K562 (cell line): ENCODE measurements around the gene ARHGAP23. TPM values are rescaled to one million over a fixed set of nuclear protein-coding genes. Genes with fewer than 3 reads are reported as not detected.

Source experiments
- ATAC-seq: fragments of 200-7000 bp; cut with Tn5 transposase; 3 replicates; pipeline ENCODE4 v1.9.1; 2020; ENCODE audit warnings: moderate library complexity
- BruUV-seq: library from RNA; stranded (reverse); fragments of 400-500 nt; replicated peaks from 2 replicates; lab custom pipeline; 2021; lab: Mats Ljungman, UMichigan
- CTCF ChIA-PET: fragments of 300-600 bp; formaldehyde crosslinking; extraction: SDS; loops from one replicate; lab custom pipeline; 2021; ENCODE audit warnings: low intra/inter-chr PET ratio; lab: Yijun Ruan, JAX
- POLR2A ChIA-PET: fragments of 300-600, 350-650 bp; sonication (Branson Sonifier 250); formaldehyde crosslinking; extraction: SDS; loops from one replicate; lab custom pipeline; 2021; ENCODE audit warnings: antibody characterized with exemption, inconsistent platforms; lab: Yijun Ruan, JAX
- DNase-seq, 4 experiments: peaks; one replicate each; pipeline versions ENCODE4 v3.0.0 to v3.0.0-alpha.2; 2011 to 2018; ENCODE audit warnings: low spot score in 3 of 4, mixed read lengths in 3 of 4; ENCODE audit errors: extremely low read depth in 1 of 4
- FAIRE-seq: peaks from 2 replicates; lab custom pipeline; 2011; peaks lifted over from hg19 to GRCh38; lab: Jason Lieb, UNC
- H2AFZ ChIP-seq: 2 replicates; pipeline ENCODE4 v1.6.0; 2011; ENCODE audit warnings: low read depth, low read length, control low read depth, inconsistent platforms
- H3K27ac ChIP-seq: fragments of 200-600 bp; 3 replicates; pipeline ENCODE4 v1.8.0; 2011; ENCODE audit warnings: low read depth, mild to moderate bottlenecking, control low read depth, inconsistent platforms, low read length, moderate library complexity, mixed read lengths; ENCODE audit errors: extremely low read depth
- H3K27me3 ChIP-seq, 2 experiments: fragments of 300-600 bp in 1 of 2; 2 replicates in 1 of 2; 3 replicates in 1 of 2; pipeline versions ENCODE4 v1.6.0 to v1.8.0; 2011; ENCODE audit warnings: inconsistent platforms in 2 of 2, low read length in 2 of 2, mild to moderate bottlenecking in 1 of 2, mixed read lengths in 1 of 2, moderate library complexity in 1 of 2; ENCODE audit not compliant: control insufficient read depth in 2 of 2, insufficient read depth in 2 of 2
- H3K36me3 ChIP-seq: fragments of 300-600 bp; 3 replicates; pipeline ENCODE4 v1.8.0; 2011; ENCODE audit warnings: mild to moderate bottlenecking, low read length, inconsistent platforms; ENCODE audit not compliant: control insufficient read depth, insufficient read depth
- H3K4me1 ChIP-seq, 2 experiments: fragments of 200-600 bp in 1 of 2; replicated peaks in 1 of 2; 2 replicates in 1 of 2; 3 replicates in 1 of 2; pipeline versions ENCODE4 v1.5.1 to v1.8.0; 2011; ENCODE audit warnings: inconsistent platforms in 2 of 2, low read length in 2 of 2, mild to moderate bottlenecking in 1 of 2, mixed read lengths in 1 of 2, moderate library complexity in 1 of 2; ENCODE audit not compliant: control insufficient read depth in 2 of 2, insufficient read depth in 2 of 2
- H3K4me2 ChIP-seq: 2 replicates; pipeline ENCODE4 v1.6.1; 2011; ENCODE audit warnings: low read length, control low read depth, inconsistent platforms, mixed read lengths; ENCODE audit not compliant: insufficient read depth
- H3K4me3 ChIP-seq: fragments of 200-600 bp; sonication (generic), shearing (Covaris generic); 2 replicates; pipeline ENCODE4 v1.5.1; 2016; ENCODE audit warnings: control low read depth, inconsistent platforms
- H3K79me2 ChIP-seq: fragments of 200-600 bp; 3 replicates; pipeline ENCODE4 v1.8.0; 2011; ENCODE audit warnings: low read length, inconsistent platforms; ENCODE audit not compliant: control insufficient read depth, insufficient read depth
- H3K9ac ChIP-seq, 2 experiments: 2 replicates each; pipeline versions ENCODE4 v1.6.0 to v1.6.1; 2011; ENCODE audit warnings: low read depth in 2 of 2, low read length in 2 of 2, control low read depth in 1 of 2, inconsistent platforms in 1 of 2, mild to moderate bottlenecking in 1 of 2, mixed read lengths in 1 of 2; ENCODE audit not compliant: insufficient read depth in 1 of 2
- H3K9me1 ChIP-seq: one replicate; pipeline ENCODE4 v1.6.0; 2011; ENCODE audit warnings: inconsistent platforms, mild to moderate bottlenecking, low read length, moderate library complexity; ENCODE audit not compliant: control insufficient read depth, insufficient read depth
- H3K9me3 ChIP-seq: replicated peaks from 2 replicates; pipeline ENCODE4 v1.5.1; 2011; ENCODE audit warnings: low read depth, low read length, inconsistent platforms; ENCODE audit not compliant: control insufficient read depth, insufficient read depth
- H4K20me1 ChIP-seq: replicated peaks from 2 replicates; pipeline ENCODE4 v1.6.1; 2011; ENCODE audit warnings: low read length, inconsistent platforms, mixed read lengths; ENCODE audit not compliant: control insufficient read depth, insufficient read depth
- CTCF ChIP-seq, 3 experiments: IDR thresholded peaks in 2 of 3; conservative IDR thresholded peaks in 1 of 3; 2 replicates each; pipeline ENCODE4 v1.5.1; 2011 to 2012; ENCODE audit warnings: low read length in 3 of 3, mild to moderate bottlenecking in 3 of 3, control low read depth in 2 of 3, improper control_type of control experiment in 1 of 3, inconsistent platforms in 1 of 3, low read depth in 1 of 3, mixed read lengths in 1 of 3, moderate library complexity in 1 of 3; ENCODE audit not compliant: insufficient read depth in 2 of 3
- NFIC ChIP-seq: fragments of 450-650 bp; IDR thresholded peaks from 2 replicates; pipeline ENCODE4 v1.6.1; 2017; ENCODE audit warnings: mild to moderate bottlenecking, inconsistent platforms
- NR2F6 ChIP-seq: fragments of 450-650 bp; formaldehyde crosslinking; IDR thresholded peaks from 2 replicates; pipeline ENCODE4 v1.4.0; 2020; ENCODE audit warnings: mild to moderate bottlenecking
- POU5F1 ChIP-seq: fragments of 150-350 bp; IDR thresholded peaks from 2 replicates; pipeline ENCODE4 v1.6.1; 2014; ENCODE audit warnings: borderline replicate concordance, low read length, low read depth, mild to moderate bottlenecking; ENCODE audit not compliant: partially characterized antibody
- RBFOX2 ChIP-seq: fragments of 200-400 bp; formaldehyde crosslinking; IDR thresholded peaks from 2 replicates; pipeline ENCODE4 v1.6.1; 2017; ENCODE audit warnings: low read depth, mild to moderate bottlenecking, low read length, moderate library complexity
- RBM17 ChIP-seq: fragments of 200-400 bp; formaldehyde crosslinking; IDR thresholded peaks from 2 replicates; pipeline ENCODE4 v1.6.1; 2017; ENCODE audit warnings: low read depth, mild to moderate bottlenecking, low read length, borderline replicate concordance
- RCOR1 ChIP-seq, 2 experiments: IDR thresholded peaks; 2 replicates each; pipeline ENCODE4 v1.6.1; 2012; ENCODE audit warnings: low read depth in 2 of 2, low read length in 2 of 2, borderline replicate concordance in 1 of 2, improper control_type of control experiment in 1 of 2
- SMAD4 ChIP-seq: fragments of 250-450 bp; sonication (Bioruptor Pico); conservative IDR thresholded peaks from 2 replicates; pipeline ENCODE4 v1.8.0; 2021; ENCODE audit warnings: inconsistent platforms, mild to moderate bottlenecking, moderate library complexity
- YY1 ChIP-seq, 3 experiments: IDR thresholded peaks; 2 replicates each; pipeline ENCODE4 v1.6.1; 2011; ENCODE audit warnings: low read length in 2 of 3, mild to moderate bottlenecking in 2 of 3, moderate library complexity in 2 of 3, borderline replicate concordance in 1 of 3, control low read depth in 1 of 3, low read depth in 1 of 3; ENCODE audit not compliant: insufficient read depth in 3 of 3, insufficient replicate concordance in 2 of 3, control insufficient read depth in 1 of 3, insufficient read length in 1 of 3; ENCODE audit errors: extremely low read depth in 1 of 3
- ZBTB7A ChIP-seq: IDR thresholded peaks from 2 replicates; pipeline ENCODE4 v1.6.1; 2011; ENCODE audit warnings: low read depth, mild to moderate bottlenecking, low read length, moderate library complexity, borderline replicate concordance; ENCODE audit not compliant: control insufficient read depth
- ZNF354B ChIP-seq: fragments of 250-450 bp; sonication (Bioruptor Pico); IDR thresholded peaks from 2 replicates; pipeline ENCODE4 v1.4.0; 2020
- ZNF589 ChIP-seq: fragments of 200-800 bp; sonication (Bioruptor generic); IDR thresholded peaks from 2 replicates; pipeline ENCODE4 v1.6.1; 2016; ENCODE audit warnings: low read depth, missing genetic modification characterization, missing compliant biosample characterization
- WGBS: fragments of 100-300 bp; shearing (Covaris generic); methylation state at CpG from one replicate; pipeline ENCODE4 v1.1.6; 2016; ENCODE audit warnings: low coverage, mixed read lengths; ENCODE audit not compliant: insufficient coverage; ENCODE audit errors: missing lambda C conversion rate; 5-methylcytosine and 5-hydroxymethylcytosine counted together
- in situ Hi-C: fragments of 300-500 bp; cut with MboI; formaldehyde crosslinking; loops from 4 replicates; pipeline ENCODE4 v1.15.0; 2018; ENCODE audit warnings: inconsistent platforms, mixed read lengths
- intact Hi-C: fragments of 100-400 bp; cut with micrococcal nuclease; formaldehyde crosslinking; loops from 2 replicates; pipeline ENCODE4 v1.14.2; 2022
- polyA plus RNA-seq, 8 experiments: library from polyadenylated mRNA; depleted of rRNA in 4 of 8; stranded (reverse) in 5 of 8; unstranded in 3 of 8; fragments of >200 nt; fragmentation: Nextera tagmentation in 2 of 8; fragmentation: Illumina TruSeq in 1 of 8; extraction: Ambion mirVana in 2 of 8; extraction: Trizol in 1 of 8; gene quantifications; 2 replicates each; pipeline versions ENCODE4 v1.2.1 to v1.2.3, GENCODE V29; 2011 to 2014; ENCODE audit warnings: inconsistent platforms in 1 of 8, missing spikeins in 1 of 8
- total RNA-seq, 7 experiments: library from RNA; depleted of rRNA in 6 of 7; stranded (reverse); fragments of >200 nt in 6 of 7; fragmentation: Illumina TruSeq in 2 of 7; extraction: Trizol in 2 of 7; gene quantifications; 2 replicates each; pipeline versions ENCODE4 v1.2.1 to v1.2.3, GENCODE V29; 2011 to 2021; ENCODE audit warnings: low replicate concordance in 1 of 7
- TF ChIP-seq, protein P1 (sequence below): fragments of 450-650 bp; IDR thresholded peaks from 2 replicates; pipeline ENCODE4 v1.6.1; 2017; ENCODE audit warnings: antibody characterized with exemption, mild to moderate bottlenecking

The ARHGAP23 gene
- total and polyA plus RNA-seq, 9 of the 15 experiments (the other 6 are each of a cell fraction or from before 2014, with no cell fraction given), result 0.01 to 2.7 (median 0.70) TPM

GRCh38 chr17:38510421-38511149, 82.3 kb downstream of the ARHGAP23 start:
- DNase-seq, result peak; percentile 56 to 80 (median 77)
- Histone ChIP-seq H3K36me3 (no peaks in the 10 kb centered on the region), H2AFZ (peak overlapping the region; percentile 76), H3K27ac (no peak overlapping the region), H3K4me3 (peak overlapping the region; percentile 9; the same call in 1 of the 2 replicates), H3K9ac (peak overlapping the region in 1 of 2 experiments; percentile 78; a peak in 2 of 4 replicates), H3K79me2 (no peaks in the 10 kb centered on the region), H3K4me2 (peak overlapping the region; percentile 47; the same call in 1 of the 2 replicates), H4K20me1 (peaks cover 8% of the 10 kb centered on the region), H3K4me1 (peaks cover 0 to 22% of the 10 kb centered on the region in 2 experiments; a peak in 2 of 5 replicates), H3K9me3 (no peaks in the 10 kb centered on the region), H3K9me1 (no peaks in the 10 kb centered on the region), H3K27me3 (peaks cover 3 to 35% of the 10 kb centered on the region in 2 experiments; a peak in 3 of 5 replicates)
- 6% methylated on average over 40 of the region's 86 CpGs for WGBS
- ChIA-PET POLR2A (interaction anchor here (0.6 kb wide), 2 partner anchors 21 to 115 kb away, joined by 5 read pairs; no protein-coding TSS in a partner anchor), CTCF (interaction anchor here (0.7 to 1.5 kb wide), 4 partner anchors 18 to 242 kb away, joined by 3 to 9 read pairs (median 3); no protein-coding TSS in a partner anchor)
- peak; percentile 86 for ATAC-seq
- in situ Hi-C loops (no loop called here), intact Hi-C loops (no loop called here)
- no peak for FAIRE-seq
- no TSS peak for BruUV-seq
- TF ChIP-seq POU5F1 (no peak), YY1 (IDR thresholded peaks at IDR 0.05; ENCODE audit: borderline replicate concordance in 1 of 3, control insufficient read depth in 1 of 3, extremely low read depth in 1 of 3, insufficient read depth in 3 of 3, insufficient read length in 1 of 3, insufficient replicate concordance in 2 of 3, low read depth in 1 of 3, low read length in 2 of 3) (peak in 1 of 3 experiments; percentile 24), NFIC (no peak), ZNF354B (CRISPR knock-in tag) (no peak), RBM17 (no peak), ZNF589 (CRISPR knock-in tag) (0 out of 2 replicates have a peak, but pooled peaks have one; percentile 3), ZBTB7A (peak; percentile 7; the same call in 1 of the 2 replicates), CTCF (IDR thresholded peaks at IDR 0.05 in 2 of 3, conservative IDR thresholded peaks at IDR 0.05 in 1 of 3; ENCODE audit: insufficient read depth in 2 of 3, low read depth in 1 of 3, low read length in 3 of 3) (peak in 2 of 3 experiments; percentile 57 to 94; a peak in 4 of 6 replicates), RCOR1 (IDR thresholded peaks at IDR 0.05; ENCODE audit: borderline replicate concordance in 1 of 2, low read depth in 2 of 2, low read length in 2 of 2) (0 out of 4 replicates have a peak, but pooled peaks of 1 of the 2 experiments have one; percentile 20), RBFOX2 (no peak), NR2F6 (CRISPR knock-in tag) (no peak), SMAD4 (peak; percentile 62)
- TF ChIP-seq, protein P1, sequence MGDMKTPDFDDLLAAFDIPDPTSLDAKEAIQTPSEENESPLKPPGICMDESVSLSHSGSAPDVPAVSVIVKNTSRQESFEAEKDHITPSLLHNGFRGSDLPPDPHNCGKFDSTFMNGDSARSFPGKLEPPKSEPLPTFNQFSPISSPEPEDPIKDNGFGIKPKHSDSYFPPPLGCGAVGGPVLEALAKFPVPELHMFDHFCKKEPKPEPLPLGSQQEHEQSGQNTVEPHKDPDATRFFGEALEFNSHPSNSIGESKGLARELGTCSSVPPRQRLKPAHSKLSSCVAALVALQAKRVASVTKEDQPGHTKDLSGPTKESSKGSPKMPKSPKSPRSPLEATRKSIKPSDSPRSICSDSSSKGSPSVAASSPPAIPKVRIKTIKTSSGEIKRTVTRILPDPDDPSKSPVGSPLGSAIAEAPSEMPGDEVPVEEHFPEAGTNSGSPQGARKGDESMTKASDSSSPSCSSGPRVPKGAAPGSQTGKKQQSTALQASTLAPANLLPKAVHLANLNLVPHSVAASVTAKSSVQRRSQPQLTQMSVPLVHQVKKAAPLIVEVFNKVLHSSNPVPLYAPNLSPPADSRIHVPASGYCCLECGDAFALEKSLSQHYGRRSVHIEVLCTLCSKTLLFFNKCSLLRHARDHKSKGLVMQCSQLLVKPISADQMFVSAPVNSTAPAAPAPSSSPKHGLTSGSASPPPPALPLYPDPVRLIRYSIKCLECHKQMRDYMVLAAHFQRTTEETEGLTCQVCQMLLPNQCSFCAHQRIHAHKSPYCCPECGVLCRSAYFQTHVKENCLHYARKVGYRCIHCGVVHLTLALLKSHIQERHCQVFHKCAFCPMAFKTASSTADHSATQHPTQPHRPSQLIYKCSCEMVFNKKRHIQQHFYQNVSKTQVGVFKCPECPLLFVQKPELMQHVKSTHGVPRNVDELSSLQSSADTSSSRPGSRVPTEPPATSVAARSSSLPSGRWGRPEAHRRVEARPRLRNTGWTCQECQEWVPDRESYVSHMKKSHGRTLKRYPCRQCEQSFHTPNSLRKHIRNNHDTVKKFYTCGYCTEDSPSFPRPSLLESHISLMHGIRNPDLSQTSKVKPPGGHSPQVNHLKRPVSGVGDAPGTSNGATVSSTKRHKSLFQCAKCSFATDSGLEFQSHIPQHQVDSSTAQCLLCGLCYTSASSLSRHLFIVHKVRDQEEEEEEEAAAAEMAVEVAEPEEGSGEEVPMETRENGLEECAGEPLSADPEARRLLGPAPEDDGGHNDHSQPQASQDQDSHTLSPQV, result 0 out of 2 replicates have a peak, but pooled peaks have one; percentile 23
